ENCODE measurements around the gene ADD2. TPM values are rescaled to one million over a fixed set of nuclear protein-coding genes. Genes with fewer than 3 reads are reported as not detected.
A peak's percentile ranks its signal among the peaks of the same experiment; 100 is the strongest.

Gene ADD2
- total RNA-seq, 1 donor from 2014 or later: 45.3 TPM

GRCh38 chr2:70771446-70771845 lies 3.4 kb upstream of the ADD2 start:
- H3F3A ChIP-seq (ENCODE audit: low read depth): peaks cover 27% of the 10 kb centered on the region
- H3K36me3 ChIP-seq: no peaks in the 10 kb centered on the region
- no peak overlapping the region for H3K27ac ChIP-seq
- H3K4me2 ChIP-seq: no peak overlapping the region
- H2AFZ ChIP-seq (replicated peaks): no peak overlapping the region
- no peaks in the 10 kb centered on the region for H3K27me3 ChIP-seq
- Mint-ChIP-seq H3K4me3 (no peak overlapping the region), H3K27ac (no peak overlapping the region), H3K9me3 (no peaks in the 10 kb centered on the region), H3K4me1 (peaks cover 8% of the 10 kb centered on the region), H3K36me3 (no peaks in the 10 kb centered on the region), H3K27me3 (ENCODE audit: insufficient read depth, low read depth) (peaks cover 3% of the 10 kb centered on the region)
- H3K4me3 ChIP-seq: no peak overlapping the region
- no peak overlapping the region for H3K9ac ChIP-seq
- H3K4me1 ChIP-seq: no peaks in the 10 kb centered on the region
- TF ChIP-seq EZH2 (IDR thresholded peaks at IDR 0.05) (no peak), EZH2phosphoT487 (IDR thresholded peaks at IDR 0.05) (no peak), CTCF (IDR thresholded peaks at IDR 0.05) (no peak)
- DNase-seq (ENCODE audit: low spot score): no peak
- H3K79me2 ChIP-seq (ENCODE audit: low read depth): peaks cover 7% of the 10 kb centered on the region
- H3K9me3 ChIP-seq (ENCODE audit: low read depth): no peaks in the 10 kb centered on the region
- H4K20me1 ChIP-seq (ENCODE audit: low read depth): no peaks in the 10 kb centered on the region

- Mint-ChIP-seq H3K36me3 (no peaks in the 10 kb centered on the region), H3K4me3 (peak overlapping the region; percentile 19), H3K4me1 (peaks cover 19% of the 10 kb centered on the region), H3K27me3 (ENCODE audit: insufficient read depth, low read depth) (peaks cover 2% of the 10 kb centered on the region), H3K27ac (peak overlapping the region; percentile 64), H3K9me3 (no peaks in the 10 kb centered on the region)
- peaks cover 5% of the 10 kb centered on the region for H4K20me1 ChIP-seq (ENCODE audit: low read depth)
- TF ChIP-seq CTCF (IDR thresholded peaks at IDR 0.05): no peak
- TF ChIP-seq EZH2 (IDR thresholded peaks at IDR 0.05): no peak
- no peak for TF ChIP-seq EZH2phosphoT487 (IDR thresholded peaks at IDR 0.05)
- no peaks in the 10 kb centered on the region for H3K36me3 ChIP-seq
- peaks cover 26% of the 10 kb centered on the region for H3K79me2 ChIP-seq (ENCODE audit: low read depth)
- peaks cover 27% of the 10 kb centered on the region for H3F3A ChIP-seq (ENCODE audit: low read depth)
- H3K9me3 ChIP-seq (ENCODE audit: low read depth): no peaks in the 10 kb centered on the region
- H3K9ac ChIP-seq: no peak overlapping the region
- no peak overlapping the region for H3K4me3 ChIP-seq
- H3K4me2 ChIP-seq: no peak overlapping the region
- no peak for DNase-seq (ENCODE audit: low spot score)
- H2AFZ ChIP-seq (replicated peaks): peak overlapping the region; percentile 89
- H3K27ac ChIP-seq: no peak overlapping the region
- H3K27me3 ChIP-seq: no peaks in the 10 kb centered on the region
- H3K4me1 ChIP-seq: peaks cover 10% of the 10 kb centered on the region
Observed at GRCh38 chr2:70769450-70769849, 1.4 kb upstream of the ADD2 start.

- no peak overlapping the region for H3K27ac ChIP-seq
- H3K27me3 ChIP-seq: no peaks in the 10 kb centered on the region
- H3K27ac Mint-ChIP-seq: peak overlapping the region; percentile 52
- no peaks in the 10 kb centered on the region for H3K9me3 Mint-ChIP-seq
- no peaks in the 10 kb centered on the region for H3K36me3 Mint-ChIP-seq
- H3K4me3 ChIP-seq: no peak overlapping the region
- peaks cover 29% of the 10 kb centered on the region for H3F3A ChIP-seq (ENCODE audit: low read depth)
- H3K4me2 ChIP-seq: peak overlapping the region; percentile 33
- H4K20me1 ChIP-seq (ENCODE audit: low read depth): peaks cover 5% of the 10 kb centered on the region
- H2AFZ ChIP-seq (replicated peaks): peak overlapping the region; percentile 89
- no peak for DNase-seq (ENCODE audit: low spot score)
- no peak for TF ChIP-seq CTCF (IDR thresholded peaks at IDR 0.05)
- TF ChIP-seq EZH2phosphoT487 (IDR thresholded peaks at IDR 0.05): no peak
- TF ChIP-seq EZH2 (IDR thresholded peaks at IDR 0.05): no peak
- H3K79me2 ChIP-seq (ENCODE audit: low read depth): peaks cover 35% of the 10 kb centered on the region
- no peaks in the 10 kb centered on the region for H3K9me3 ChIP-seq (ENCODE audit: low read depth)
- no peak overlapping the region for H3K9ac ChIP-seq
- no peaks in the 10 kb centered on the region for H3K36me3 ChIP-seq
- H3K27me3 Mint-ChIP-seq (ENCODE audit: insufficient read depth, low read depth): peaks cover 2% of the 10 kb centered on the region
- H3K4me1 Mint-ChIP-seq: peaks cover 22% of the 10 kb centered on the region
- H3K4me1 ChIP-seq: peaks cover 10% of the 10 kb centered on the region
- H3K4me3 Mint-ChIP-seq: peak overlapping the region; percentile 82
Observed at GRCh38 chr2:70768590-70769085, 638 bp upstream of the ADD2 start.

Data from neural progenitor cell (in vitro differentiated cells).